Measurements from ENCODE around the gene SMIM5. TPM values are rescaled to one million over a fixed set of nuclear protein-coding genes. Genes with fewer than 3 reads are reported as not detected.
A peak's percentile ranks its signal among the peaks of the same experiment; 100 is the strongest.

Gene SMIM5
- total and polyA plus RNA-seq, 8 donors, result 1.0 to 3.4 (median 1.8) TPM

GRCh38 chr17:75639327-75639726, 6.1 kb downstream of the SMIM5 start:
- peak; percentile 21 for ATAC-seq
- H3K4me1 ChIP-seq, result peaks cover under 1 to 27% of the 10 kb centered on the region in 2 donors
- no peak overlapping the region for H3K4me3 ChIP-seq
- H3K27ac ChIP-seq, result no peak overlapping the region
- no peaks in the 10 kb centered on the region for H3K27me3 ChIP-seq
- H3K9me3 ChIP-seq, result no peaks in the 10 kb centered on the region
- no peaks in the 10 kb centered on the region for H3K36me3 ChIP-seq
- DNase-seq, result peak in 1 of 4 donors; percentile 46
- intact Hi-C loops (cut with DNase I), result loop anchor here in 1 of 2 donors (10.0 kb wide), 1 partner anchor 105 kb away; no protein-coding TSS in a partner anchor
- no peak for TF ChIP-seq CTCF (IDR thresholded peaks at IDR 0.05)

- Histone ChIP-seq H3K4me1 (peaks cover 0 to 26% of the 10 kb centered on the region in 2 donors), H3K36me3 (no peaks in the 10 kb centered on the region), H3K27me3 (no peaks in the 10 kb centered on the region), H3K4me3 (no peak overlapping the region), H3K27ac (no peak overlapping the region), H3K9me3 (no peaks in the 10 kb centered on the region)
- ATAC-seq, result peak; percentile 64
- peak in 3 of 4 donors; percentile 57 to 82 (median 77) for DNase-seq
- intact Hi-C loops (cut with DNase I), result loop anchor here in 1 of 2 donors (10.0 kb wide), 1 partner anchor 105 kb away; no protein-coding TSS in a partner anchor
- TF ChIP-seq CTCF (IDR thresholded peaks at IDR 0.05), result no peak
Observed at GRCh38 chr17:75639771-75640555, 6.7 kb downstream of the SMIM5 start.

GRCh38 chr17:75640556-75641119, 7.4 kb downstream of the SMIM5 start:
- Histone ChIP-seq H3K27me3 (no peaks in the 10 kb centered on the region), H3K9me3 (no peaks in the 10 kb centered on the region), H3K4me1 (peaks cover 0 to 23% of the 10 kb centered on the region in 2 donors), H3K4me3 (no peak overlapping the region), H3K36me3 (no peaks in the 10 kb centered on the region), H3K27ac (no peak overlapping the region)
- DNase-seq (no peak), ATAC-seq (no peak)
- intact Hi-C loops (cut with DNase I), result no loop called here
- TF ChIP-seq CTCF (IDR thresholded peaks at IDR 0.05), result no peak

GRCh38 chr17:75641343-75641742, 8.1 kb downstream of the SMIM5 start:
- H3K27ac ChIP-seq, result no peak overlapping the region
- intact Hi-C loops (cut with DNase I), result no loop called here
- no peak overlapping the region for H3K4me3 ChIP-seq
- H3K4me1 ChIP-seq, result peaks cover 3 to 27% of the 10 kb centered on the region in 2 donors
- DNase-seq (no peak), ATAC-seq (no peak)
- TF ChIP-seq CTCF (IDR thresholded peaks at IDR 0.05), result no peak
- no peaks in the 10 kb centered on the region for H3K27me3 ChIP-seq
- no peaks in the 10 kb centered on the region for H3K36me3 ChIP-seq
- no peaks in the 10 kb centered on the region for H3K9me3 ChIP-seq

- DNase-seq (peak in 2 of 4 donors; percentile 55 to 68), ATAC-seq (peak; percentile 25)
- Histone ChIP-seq H3K36me3 (no peaks in the 10 kb centered on the region), H3K9me3 (no peaks in the 10 kb centered on the region), H3K4me3 (no peak overlapping the region), H3K4me1 (peaks cover 3 to 22% of the 10 kb centered on the region in 2 donors), H3K27me3 (no peaks in the 10 kb centered on the region), H3K27ac (peak overlapping the region; percentile 45 to 65)
- intact Hi-C loops (cut with DNase I), result no loop called here
- no peak for TF ChIP-seq CTCF (IDR thresholded peaks at IDR 0.05)
Observed at GRCh38 chr17:75642182-75642783, 9.0 kb downstream of the SMIM5 start.
